ENCODE data around the gene SGCD. TPM values are rescaled to one million over a fixed set of nuclear protein-coding genes. Genes with fewer than 3 reads are reported as not detected.

Gene SGCD
- total RNA-seq, 4 donors from 2014 or later, result 0.37 to 3.7 (median 2.4) TPM

- intact Hi-C loops (cut with DNase I; ENCODE audit: low total_unique reads), result no loop called here
- TF ChIP-seq EP300 (IDR thresholded peaks at IDR 0.05; ENCODE audit: low read depth) (no peak), POLR2AphosphoS5 (IDR thresholded peaks at IDR 0.05) (no peak), CTCF (IDR thresholded peaks at IDR 0.05) (no peak), POLR2A (IDR thresholded peaks at IDR 0.05) (no peak)
These were observed 207.1 kb downstream of the SGCD start for GRCh38 chr5:156534085-156534484.

GRCh38 chr5:156534906-156535485, 208.0 kb downstream of the SGCD start:
- DNase-seq, result no peak
- no peaks in the 10 kb centered on the region for H3K36me3 ChIP-seq
- no peak overlapping the region for H3K4me3 ChIP-seq
- intact Hi-C loops (cut with DNase I; ENCODE audit: low total_unique reads), result no loop called here
- H3K9me3 ChIP-seq, result no peaks in the 10 kb centered on the region
- in situ Hi-C loops (cut with MboI; ENCODE audit: low pct_ligation_motif_present in 1 of 4, low pct_unique_long_range_greater_than_20kb in 1 of 4, low sequenced_read_pairs in 3 of 4), result no loop called here
- TF ChIP-seq EP300 (IDR thresholded peaks at IDR 0.05; ENCODE audit: low read depth) (no peak), CTCF (IDR thresholded peaks at IDR 0.05) (no peak), POLR2A (IDR thresholded peaks at IDR 0.05) (no peak), POLR2AphosphoS5 (IDR thresholded peaks at IDR 0.05) (no peak)
- H3K27me3 ChIP-seq, result no peaks in the 10 kb centered on the region
- 81 to 90% methylated on average over 2 of the region's 2 CpGs for WGBS, 2 donors (ENCODE audit: low coverage in 1 of 2)
- peaks cover 0 to 3% (median 0%) of the 10 kb centered on the region in 4 donors for H3K4me1 ChIP-seq
- no peak overlapping the region for H3K27ac ChIP-seq

More at GRCh38 chr5:156534085-156534484, 207.1 kb downstream of the SGCD start:
- in situ Hi-C loops (cut with MboI; ENCODE audit: low pct_ligation_motif_present in 1 of 4, low pct_unique_long_range_greater_than_20kb in 1 of 4, low sequenced_read_pairs in 3 of 4), result no loop called here
- no peak overlapping the region for H3K27ac ChIP-seq
- DNase-seq, result no peak
- H3K4me1 ChIP-seq, result peaks cover 0 to 3% (median 0%) of the 10 kb centered on the region in 4 donors
- H3K36me3 ChIP-seq, result no peaks in the 10 kb centered on the region
- 67 to 73% methylated on average over 2 of the region's 2 CpGs for whole genome bisulfite sequencing, 2 donors (ENCODE audit: low coverage in 1 of 2)
- H3K9me3 ChIP-seq, result no peaks in the 10 kb centered on the region
- no peaks in the 10 kb centered on the region for H3K27me3 ChIP-seq
- H3K4me3 ChIP-seq, result no peak overlapping the region

GRCh38 chr5:156540491-156540890, 213.5 kb downstream of the SGCD start:
- Histone ChIP-seq H3K4me1 (no peaks in the 10 kb centered on the region), H3K4me3 (no peak overlapping the region), H3K9me3 (no peaks in the 10 kb centered on the region), H3K27ac (no peak overlapping the region), H3K36me3 (no peaks in the 10 kb centered on the region), H3K27me3 (no peaks in the 10 kb centered on the region)
- in situ Hi-C loops (cut with MboI; ENCODE audit: low pct_ligation_motif_present in 1 of 4, low pct_unique_long_range_greater_than_20kb in 1 of 4, low sequenced_read_pairs in 3 of 4) (no loop called here), intact Hi-C loops (cut with DNase I; ENCODE audit: low total_unique reads) (no loop called here)
- WGBS, 2 donors (ENCODE audit: low coverage in 1 of 2), result 67 to 70% methylated on average over 2 to 3 of the region's 3 CpGs
- TF ChIP-seq CTCF (IDR thresholded peaks at IDR 0.05) (no peak), POLR2A (IDR thresholded peaks at IDR 0.05) (no peak), EP300 (IDR thresholded peaks at IDR 0.05; ENCODE audit: low read depth) (no peak), POLR2AphosphoS5 (IDR thresholded peaks at IDR 0.05) (no peak)
- DNase-seq, result no peak

GRCh38 chr5:156541582-156541981, 214.6 kb downstream of the SGCD start:
- H3K4me1 ChIP-seq, result no peaks in the 10 kb centered on the region
- TF ChIP-seq POLR2AphosphoS5 (IDR thresholded peaks at IDR 0.05) (no peak), POLR2A (IDR thresholded peaks at IDR 0.05) (no peak), EP300 (IDR thresholded peaks at IDR 0.05; ENCODE audit: low read depth) (no peak), CTCF (IDR thresholded peaks at IDR 0.05) (no peak)
- no peak overlapping the region for H3K4me3 ChIP-seq
- WGBS, 2 donors (ENCODE audit: low coverage in 1 of 2), result 75 to 83% methylated on average over 2 of the region's 2 CpGs
- H3K27ac ChIP-seq, result no peak overlapping the region
- no peaks in the 10 kb centered on the region for H3K27me3 ChIP-seq
- H3K9me3 ChIP-seq, result no peaks in the 10 kb centered on the region
- DNase-seq, result no peak
- intact Hi-C loops (cut with DNase I; ENCODE audit: low total_unique reads) (no loop called here), in situ Hi-C loops (cut with MboI; ENCODE audit: low pct_ligation_motif_present in 1 of 4, low pct_unique_long_range_greater_than_20kb in 1 of 4, low sequenced_read_pairs in 3 of 4) (no loop called here)
- no peaks in the 10 kb centered on the region for H3K36me3 ChIP-seq

Measured in transverse colon (tissue), 4 donors.